ENCODE measurements around the gene DGLUCY.
"Not testable (repeated sequence)": the region's sequence is repeated elsewhere in the genome, so short reads cannot be mapped to it uniquely, and the experiment has no call there.

The DGLUCY gene

DNA sequence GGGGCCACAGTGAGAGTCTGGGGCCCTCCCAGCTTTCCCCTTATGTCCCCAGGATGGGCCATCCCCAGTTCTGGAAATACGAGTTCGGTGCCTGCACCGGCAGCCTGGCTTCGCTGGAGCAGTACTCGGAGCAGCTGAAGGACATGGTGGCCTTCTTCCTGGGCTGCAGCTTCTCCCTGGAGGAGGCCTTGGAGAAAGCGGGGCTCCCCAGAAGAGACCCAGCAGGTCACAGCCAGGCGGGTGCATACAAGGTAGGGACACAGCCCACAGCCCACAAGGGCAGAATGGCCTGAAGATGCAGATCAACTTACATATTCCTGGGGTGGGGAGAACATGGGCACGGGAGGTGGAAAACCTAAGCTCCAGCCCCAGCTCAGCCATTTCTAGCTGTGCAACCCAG, 56.1 kb downstream of the DGLUCY start:
- Histone ChIP-seq H3K9me3 (ENCODE audit: control insufficient read depth, insufficient read depth, low read depth, low read length) (no peaks in the 10 kb centered on the region), H3K36me3 (ENCODE audit: control insufficient read depth, insufficient read depth, low read length) (peaks cover 29% of the 10 kb centered on the region; the same call in 1 of the 2 replicates), H3K4me3 (ENCODE audit: low read depth, low read length) (no peak overlapping the region), H3K27me3 (ENCODE audit: control insufficient read depth, insufficient read depth, low read length) (no peaks in the 10 kb centered on the region), H3K4me1 (ENCODE audit: control insufficient read depth, insufficient read depth, low read length) (no peaks in the 10 kb centered on the region), H3K27ac (ENCODE audit: low read depth, low read length) (no peak overlapping the region), H3K9ac (ENCODE audit: low read length) (no peak overlapping the region)

DNA sequence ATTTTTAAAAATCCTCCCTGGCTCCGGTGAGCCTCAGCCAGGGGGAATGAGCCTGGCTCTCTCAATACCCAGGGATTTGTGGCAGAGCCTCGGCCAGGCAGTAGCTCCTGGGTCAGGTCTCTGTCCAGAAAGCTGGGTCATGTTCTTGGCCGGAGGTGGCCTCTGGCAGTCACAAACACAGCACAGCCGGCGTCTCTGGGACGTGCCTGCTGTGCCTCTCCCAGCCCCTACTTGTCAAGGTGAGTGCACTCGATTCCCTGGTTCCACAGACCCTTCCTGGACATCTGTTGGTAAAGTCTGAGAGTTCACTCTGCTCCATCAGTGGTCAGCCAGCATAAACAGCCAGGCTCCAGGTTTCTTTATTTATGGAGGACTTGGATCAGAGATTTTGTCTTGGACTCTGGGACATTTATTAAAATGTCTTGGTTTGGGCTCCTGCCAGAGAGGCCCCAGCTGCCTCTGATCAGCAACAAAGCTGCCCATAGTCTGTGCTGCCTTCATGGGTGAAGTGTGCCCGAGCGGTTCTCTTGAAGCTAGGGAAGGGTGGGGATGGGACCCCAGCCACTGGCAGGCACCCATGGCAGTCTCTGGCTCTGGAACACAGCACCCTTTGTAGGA, 56.7 kb downstream of the DGLUCY start:
- H3K27ac ChIP-seq (ENCODE audit: low read depth, low read length): no peak overlapping the region
- H3K27me3 ChIP-seq (ENCODE audit: control insufficient read depth, insufficient read depth, low read length): no peaks in the 10 kb centered on the region
- no peak overlapping the region for H3K9ac ChIP-seq (ENCODE audit: low read length)
- no peaks in the 10 kb centered on the region for H3K9me3 ChIP-seq (ENCODE audit: control insufficient read depth, insufficient read depth, low read depth, low read length)
- no peaks in the 10 kb centered on the region for H3K4me1 ChIP-seq (ENCODE audit: control insufficient read depth, insufficient read depth, low read length)
- peaks cover 26% of the 10 kb centered on the region; the same call in 1 of the 2 replicates for H3K36me3 ChIP-seq (ENCODE audit: control insufficient read depth, insufficient read depth, low read length)
- H3K4me3 ChIP-seq (ENCODE audit: low read depth, low read length): no peak overlapping the region

DNA sequence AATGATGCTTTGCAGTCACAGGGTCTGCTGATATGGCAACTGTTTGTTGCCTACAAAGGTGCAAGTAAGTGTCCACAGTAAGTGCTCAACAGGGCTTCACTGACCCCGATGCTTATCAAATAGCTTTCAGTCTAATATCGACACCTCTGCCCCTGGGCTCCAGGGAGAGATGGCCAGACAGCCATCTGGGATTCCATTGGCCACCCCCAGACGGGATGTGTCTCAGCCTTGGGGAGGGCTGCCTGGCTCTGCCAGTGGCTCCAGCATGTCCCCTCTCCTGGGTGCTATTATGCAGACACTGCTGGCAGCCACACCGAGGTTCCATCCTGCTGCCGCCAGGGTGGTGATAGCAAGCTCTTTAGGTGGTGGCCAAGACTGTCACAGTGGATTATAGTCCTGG, 57.4 kb downstream of the DGLUCY start:
- no peaks in the 10 kb centered on the region for H3K27me3 ChIP-seq (ENCODE audit: control insufficient read depth, insufficient read depth, low read length)
- H3K36me3 ChIP-seq (ENCODE audit: control insufficient read depth, insufficient read depth, low read length): peaks cover 27% of the 10 kb centered on the region; the same call in 1 of the 2 replicates
- H3K9ac ChIP-seq (ENCODE audit: low read length): no peak overlapping the region
- H3K9me3 ChIP-seq (ENCODE audit: control insufficient read depth, insufficient read depth, low read depth, low read length): no peaks in the 10 kb centered on the region
- no peak overlapping the region for H3K4me3 ChIP-seq (ENCODE audit: low read depth, low read length)
- H3K27ac ChIP-seq (ENCODE audit: low read depth, low read length): no peak overlapping the region
- no peaks in the 10 kb centered on the region for H3K4me1 ChIP-seq (ENCODE audit: control insufficient read depth, insufficient read depth, low read length)

DNA sequence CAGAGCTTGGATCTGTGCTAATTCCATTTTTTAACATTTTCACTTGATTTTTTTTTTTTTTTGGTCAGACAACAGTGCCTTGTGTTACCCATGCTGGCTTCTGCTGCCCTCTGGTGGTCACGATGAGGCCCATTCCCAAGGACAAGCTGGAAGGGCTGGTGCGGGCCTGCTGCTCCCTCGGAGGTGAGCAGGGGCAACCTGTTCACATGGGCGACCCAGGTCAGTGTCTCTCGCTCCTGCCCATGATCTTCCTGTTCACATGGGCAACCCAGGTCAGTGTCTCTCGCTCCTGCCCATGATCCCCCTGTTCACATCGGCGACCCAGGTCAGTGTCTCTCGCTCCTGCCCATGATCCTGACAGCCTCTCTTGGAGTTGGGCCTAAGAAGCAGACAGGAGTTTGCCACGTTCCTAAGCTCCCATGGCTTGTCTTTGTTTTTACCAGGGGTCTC, 59.4 kb downstream of the DGLUCY start:
- no peaks in the 10 kb centered on the region for H3K9me3 ChIP-seq (ENCODE audit: control insufficient read depth, insufficient read depth, low read depth, low read length)
- H3K27ac ChIP-seq (ENCODE audit: low read depth, low read length): no peak overlapping the region
- H3K9ac ChIP-seq (ENCODE audit: low read length): no peak overlapping the region
- peaks cover 19% of the 10 kb centered on the region; the same call in 1 of the 2 replicates for H3K36me3 ChIP-seq (ENCODE audit: control insufficient read depth, insufficient read depth, low read length)
- H3K27me3 ChIP-seq (ENCODE audit: control insufficient read depth, insufficient read depth, low read length): no peaks in the 10 kb centered on the region
- H3K4me1 ChIP-seq (ENCODE audit: control insufficient read depth, insufficient read depth, low read length): no peaks in the 10 kb centered on the region
- no peak overlapping the region for H3K4me3 ChIP-seq (ENCODE audit: low read depth, low read length)

DNA sequence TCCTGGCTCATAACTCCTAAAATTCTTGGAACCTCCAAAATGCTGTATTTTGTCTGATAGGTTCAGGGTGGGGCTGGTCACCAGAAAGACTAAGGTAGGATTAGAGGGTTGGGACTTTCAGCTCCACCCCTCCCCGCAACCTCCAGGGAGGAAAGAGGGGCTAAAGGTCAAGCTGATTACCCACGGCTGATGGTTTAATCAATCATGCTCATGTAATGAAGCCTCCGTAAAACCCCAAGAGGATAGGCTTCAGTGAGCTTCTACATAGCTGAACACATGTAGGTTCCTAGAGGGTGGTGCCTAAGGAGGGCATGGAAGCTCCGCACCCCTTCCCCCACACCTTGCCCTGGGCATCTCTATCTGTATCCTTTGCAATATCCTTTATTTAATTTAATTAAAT, 60.0 kb downstream of the DGLUCY start:
- no peaks in the 10 kb centered on the region for H3K9me3 ChIP-seq (ENCODE audit: control insufficient read depth, insufficient read depth, low read depth, low read length)
- no peak overlapping the region for H3K4me3 ChIP-seq (ENCODE audit: low read depth, low read length)
- no peak overlapping the region for H3K27ac ChIP-seq (ENCODE audit: low read depth, low read length)
- no peak overlapping the region for H3K9ac ChIP-seq (ENCODE audit: low read length)
- peaks cover 15% of the 10 kb centered on the region; the same call in 1 of the 2 replicates for H3K36me3 ChIP-seq (ENCODE audit: control insufficient read depth, insufficient read depth, low read length)
- no peaks in the 10 kb centered on the region for H3K27me3 ChIP-seq (ENCODE audit: control insufficient read depth, insufficient read depth, low read length)
- no peaks in the 10 kb centered on the region for H3K4me1 ChIP-seq (ENCODE audit: control insufficient read depth, insufficient read depth, low read length)

DNA sequence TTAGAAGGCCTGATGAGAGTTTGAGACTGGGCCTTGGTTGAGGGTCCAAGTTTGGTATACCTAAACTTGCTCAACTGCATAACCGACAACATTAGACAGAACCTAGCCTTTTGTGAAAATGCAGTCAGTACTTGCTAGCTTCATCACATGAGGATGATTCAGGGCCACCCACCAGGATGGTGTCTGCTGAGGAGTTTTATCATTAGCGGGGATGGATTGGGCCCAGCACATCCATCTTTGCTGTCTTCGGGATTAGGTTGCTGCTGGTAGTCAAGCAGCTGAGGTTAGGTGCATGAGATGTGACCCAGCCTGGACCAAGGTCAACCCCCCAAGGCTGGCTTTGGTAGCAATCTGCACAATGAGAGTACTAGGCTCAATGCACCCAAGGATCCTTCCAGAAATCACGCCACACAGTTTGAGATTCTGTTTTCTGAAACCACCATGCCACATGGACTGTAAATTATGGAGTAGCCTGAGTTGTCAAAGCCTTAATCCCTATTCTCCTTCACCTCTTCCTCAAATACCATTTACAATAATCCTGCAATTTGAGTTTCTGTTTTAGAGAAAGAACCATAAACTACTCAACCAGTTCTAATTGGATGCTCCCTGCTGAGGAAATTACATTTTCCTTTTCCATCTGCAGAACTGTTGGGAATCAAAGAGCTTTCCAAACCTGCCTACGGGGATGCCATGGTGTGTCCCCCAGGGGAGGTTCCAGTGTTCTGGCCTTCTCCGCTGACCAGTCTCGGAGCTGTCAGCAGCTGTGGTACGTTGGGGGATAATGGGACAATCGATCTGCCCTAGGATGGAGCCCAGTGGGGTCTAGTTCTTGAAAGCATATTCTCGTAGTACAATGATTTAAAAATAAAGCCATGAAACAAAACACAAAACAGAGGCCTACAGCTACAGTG, 61.7 kb downstream of the DGLUCY start:
- H3K4me1 ChIP-seq (ENCODE audit: control insufficient read depth, insufficient read depth, low read length): no peaks in the 10 kb centered on the region
- H3K9ac ChIP-seq (ENCODE audit: low read length): no peak overlapping the region
- no peak overlapping the region for H3K27ac ChIP-seq (ENCODE audit: low read depth, low read length)
- no peak overlapping the region for H3K4me3 ChIP-seq (ENCODE audit: low read depth, low read length)
- H3K9me3 ChIP-seq (ENCODE audit: control insufficient read depth, insufficient read depth, low read depth, low read length): no peaks in the 10 kb centered on the region
- H3K27me3 ChIP-seq (ENCODE audit: control insufficient read depth, insufficient read depth, low read length): no peaks in the 10 kb centered on the region
- peaks cover 10% of the 10 kb centered on the region; the same call in 1 of the 2 replicates for H3K36me3 ChIP-seq (ENCODE audit: control insufficient read depth, insufficient read depth, low read length)

DNA sequence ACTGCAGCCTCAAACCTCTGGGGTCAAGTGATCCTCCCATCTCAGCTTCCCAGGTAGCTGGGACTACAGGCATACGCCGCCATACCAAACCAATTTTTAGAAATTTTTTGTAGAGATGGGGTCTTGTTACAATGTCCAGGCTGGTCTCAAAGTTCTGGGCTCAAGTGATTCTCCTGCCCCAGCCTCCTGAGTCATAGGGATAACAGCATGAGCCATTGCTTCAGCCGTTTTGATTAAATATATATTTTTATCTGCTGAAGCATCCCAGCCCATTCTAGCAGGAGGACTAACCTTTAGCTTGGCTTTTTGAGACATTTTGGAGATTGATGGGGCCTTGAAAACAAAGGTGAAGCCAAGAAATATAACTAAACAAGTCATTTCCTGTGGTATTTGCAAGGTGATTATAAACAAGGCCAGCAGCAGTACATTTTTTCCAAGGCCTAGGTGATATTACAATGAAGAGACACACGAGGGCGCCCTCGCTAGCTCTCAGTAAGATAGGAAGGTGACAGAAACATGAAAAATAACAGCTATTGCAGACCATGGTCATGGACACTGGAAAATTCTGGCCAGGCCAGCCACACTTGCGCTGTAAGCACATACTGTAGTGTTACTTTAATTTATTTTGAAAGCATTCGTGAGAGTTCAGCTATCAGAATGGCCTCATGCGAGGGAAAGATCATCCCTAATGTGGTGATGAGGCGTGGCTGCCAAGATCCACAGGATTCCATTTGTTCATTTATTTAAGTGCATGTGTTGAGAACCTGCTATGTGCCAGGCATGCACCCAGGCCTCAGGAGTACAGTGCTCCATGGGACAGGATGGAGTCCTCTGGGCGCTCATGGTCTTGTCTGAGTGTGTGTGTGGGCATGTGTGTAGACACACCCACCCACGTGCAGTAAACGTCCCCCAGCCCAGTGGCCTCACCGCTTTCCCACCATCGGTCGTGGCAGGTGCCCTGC, 63.5 kb downstream of the DGLUCY start:
- Histone ChIP-seq H3K27ac (ENCODE audit: low read depth, low read length) (no peak overlapping the region), H3K36me3 (ENCODE audit: control insufficient read depth, insufficient read depth, low read length) (peaks cover 12% of the 10 kb centered on the region; the same call in 1 of the 2 replicates)

DNA sequence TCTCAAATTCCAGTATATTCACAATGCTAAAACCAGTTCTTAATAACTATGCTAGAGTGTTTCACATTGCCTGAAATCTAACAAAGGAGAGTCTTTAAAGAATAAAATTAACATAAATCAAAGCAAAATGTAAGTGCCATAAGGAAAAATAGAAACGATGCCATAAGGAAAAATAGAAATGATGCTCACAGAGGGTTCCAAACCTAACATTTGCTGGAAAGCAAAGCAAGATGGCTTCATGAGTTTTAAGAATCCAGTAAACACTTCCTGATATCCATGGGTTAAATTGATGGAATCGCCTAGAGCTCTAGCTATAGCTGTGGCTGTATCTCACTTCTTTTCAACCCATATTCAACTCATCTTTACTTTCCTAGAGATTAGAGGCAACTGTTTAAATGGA, 66.7 kb downstream of the DGLUCY start:
- Histone ChIP-seq H3K4me3 (ENCODE audit: low read depth, low read length) (no peak overlapping the region), H3K9ac (ENCODE audit: low read length) (no peak overlapping the region), H3K27me3 (ENCODE audit: control insufficient read depth, insufficient read depth, low read length) (no peaks in the 10 kb centered on the region), H3K4me1 (ENCODE audit: control insufficient read depth, insufficient read depth, low read length) (no peaks in the 10 kb centered on the region), H3K36me3 (ENCODE audit: control insufficient read depth, insufficient read depth, low read length) (peaks cover 15% of the 10 kb centered on the region), H3K9me3 (ENCODE audit: control insufficient read depth, insufficient read depth, low read depth, low read length) (no peaks in the 10 kb centered on the region), H3K27ac (ENCODE audit: low read depth, low read length) (no peak overlapping the region)

More for the DNA sequence above, 63.5 kb downstream of the DGLUCY start:
- no peaks in the 10 kb centered on the region for H3K27me3 ChIP-seq (ENCODE audit: control insufficient read depth, insufficient read depth, low read length)
- H3K4me3 ChIP-seq (ENCODE audit: low read depth, low read length): no peak overlapping the region
- no peaks in the 10 kb centered on the region for H3K9me3 ChIP-seq (ENCODE audit: control insufficient read depth, insufficient read depth, low read depth, low read length)
- H3K9ac ChIP-seq (ENCODE audit: low read length): no peak overlapping the region
- H3K4me1 ChIP-seq (ENCODE audit: control insufficient read depth, insufficient read depth, low read length): no peaks in the 10 kb centered on the region

DNA sequence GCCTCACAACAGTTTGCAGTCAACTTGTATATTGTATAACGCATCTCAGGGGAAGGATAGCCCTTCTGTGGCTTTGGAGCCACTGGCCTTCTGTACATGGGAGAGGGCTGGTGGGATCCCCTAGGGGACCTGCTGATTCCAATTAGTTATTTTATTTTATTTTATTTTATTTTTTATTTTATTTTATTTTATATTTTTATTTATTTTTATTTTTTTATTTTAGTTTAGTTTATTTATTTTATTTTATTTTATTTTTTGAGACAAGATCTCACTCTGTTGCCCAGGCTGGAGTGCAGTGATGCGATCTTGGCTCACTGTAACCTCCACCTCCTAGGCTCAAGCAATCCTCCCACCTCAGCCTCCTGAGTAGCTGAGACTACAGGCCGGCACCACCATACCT, 68.9 kb downstream of the DGLUCY start:
- H3K9ac ChIP-seq (ENCODE audit: low read length); H3K27me3 ChIP-seq (ENCODE audit: control insufficient read depth, insufficient read depth, low read length); H3K9me3 ChIP-seq (ENCODE audit: control insufficient read depth, insufficient read depth, low read depth, low read length); H3K27ac ChIP-seq (ENCODE audit: low read depth, low read length); H3K4me3 ChIP-seq (ENCODE audit: low read depth, low read length); H3K4me1 ChIP-seq (ENCODE audit: control insufficient read depth, insufficient read depth, low read length): not testable (repeated sequence)
- peaks cover 23% of the 10 kb centered on the region for H3K36me3 ChIP-seq (ENCODE audit: control insufficient read depth, insufficient read depth, low read length)

DNA sequence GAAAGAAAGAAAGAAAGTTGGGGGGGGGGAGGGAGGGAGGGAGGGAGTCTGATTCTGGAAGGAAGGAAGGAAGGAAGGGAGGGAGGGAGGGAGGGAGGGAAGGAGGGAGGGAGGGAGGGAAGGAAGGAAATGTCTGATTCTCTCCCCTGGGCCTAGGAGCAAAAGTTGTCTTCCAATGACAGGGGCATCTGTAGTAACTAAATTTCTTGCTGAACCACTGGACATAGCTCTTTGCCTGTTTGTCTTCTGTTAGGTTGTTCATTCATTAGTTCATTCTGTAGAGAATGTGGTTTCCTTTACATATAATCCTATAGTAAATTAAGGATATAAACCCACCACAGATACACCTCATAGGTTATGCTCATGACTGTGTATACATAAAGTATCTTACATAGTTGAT, 70.7 kb downstream of the DGLUCY start:
- H3K36me3 ChIP-seq (ENCODE audit: control insufficient read depth, insufficient read depth, low read length): peaks cover 30% of the 10 kb centered on the region
- no peaks in the 10 kb centered on the region for H3K27me3 ChIP-seq (ENCODE audit: control insufficient read depth, insufficient read depth, low read length)
- H3K9me3 ChIP-seq (ENCODE audit: control insufficient read depth, insufficient read depth, low read depth, low read length): no peaks in the 10 kb centered on the region
- no peaks in the 10 kb centered on the region for H3K4me1 ChIP-seq (ENCODE audit: control insufficient read depth, insufficient read depth, low read length)
- H3K27ac ChIP-seq (ENCODE audit: low read depth, low read length): no peak overlapping the region
- no peak overlapping the region for H3K4me3 ChIP-seq (ENCODE audit: low read depth, low read length)
- H3K9ac ChIP-seq (ENCODE audit: low read length): no peak overlapping the region
